Astrocyte (in vitro differentiated cells and primary cell): Measurements from ENCODE around the gene SON.

Experiments
- CTCF ChIP-seq: IDR thresholded peaks from 2 replicates; pipeline ENCODE4 v1.5.1; 2011; ENCODE audit warnings: low read depth, mild to moderate bottlenecking, inconsistent platforms, low read length, moderate library complexity; ENCODE audit not compliant: insufficient read depth
- EZH2 ChIP-seq: IDR thresholded peaks from 2 replicates; pipeline ENCODE4 v1.6.1; 2012; ENCODE audit warnings: mild to moderate bottlenecking, low read length, inconsistent platforms; ENCODE audit not compliant: insufficient read depth

GRCh38 chr21:33537212-33537611, 5.6 kb upstream of the SON start:
- TF ChIP-seq CTCF = no peak
- no peak for TF ChIP-seq EZH2
